CD8-positive, alpha-beta memory T cell (primary cell): ENCODE results near the gene TMIE. TPM values are rescaled to one million over a fixed set of nuclear protein-coding genes. Genes with fewer than 3 reads are reported as not detected.

ENCODE experiments used
- CTCF ChIA-PET: fragments of 350-600 bp; sonication (Branson Sonifier 250); formaldehyde crosslinking; loops from one replicate; lab custom pipeline; 2021; ENCODE audit warnings: antibody characterized with exemption; lab: Charles Lee
- POLR2A ChIA-PET: fragments of 350-600 bp; sonication (Branson Sonifier 250); formaldehyde crosslinking; loops from one replicate; lab custom pipeline; 2021; ENCODE audit warnings: antibody characterized with exemption; lab: Charles Lee
- DNase-seq, 5 donors: peaks; one replicate each; pipeline versions ENCODE4 v3.0.0 to v3.0.0-alpha.2; 2020 to 2022; ENCODE audit warnings: mixed read lengths in 1 of 5
- H3K27ac ChIP-seq: one replicate; pipeline ENCODE4 v1.7.0; 2013; ENCODE audit warnings: low read depth, mild to moderate bottlenecking, low read length, moderate library complexity
- H3K27me3 ChIP-seq: 2 replicates; pipeline ENCODE4 v1.7.0; 2013; ENCODE audit warnings: low read length, mild to moderate bottlenecking; ENCODE audit not compliant: insufficient read depth, poor library complexity, severe bottlenecking
- H3K36me3 ChIP-seq: 2 replicates; pipeline ENCODE4 v1.7.0; 2013; ENCODE audit warnings: mild to moderate bottlenecking, low read length, moderate library complexity; ENCODE audit not compliant: insufficient read depth
- H3K4me1 ChIP-seq: 2 replicates; pipeline ENCODE4 v1.7.0; 2013; ENCODE audit warnings: mild to moderate bottlenecking, low read length, moderate library complexity; ENCODE audit not compliant: insufficient read depth
- H3K4me3 ChIP-seq: 2 replicates; pipeline ENCODE4 v1.7.0; 2013; ENCODE audit warnings: mild to moderate bottlenecking, low read length
- H3K9me3 ChIP-seq: 2 replicates; pipeline ENCODE4 v1.7.0; 2013; ENCODE audit warnings: mild to moderate bottlenecking, low read length
- H3K27ac Mint-ChIP-seq, 8 donors: one replicate each; pipeline ENCODE4 v1.8.0; 2020 to 2021; ENCODE audit warnings: mixed read lengths in 8 of 8, mild to moderate bottlenecking in 6 of 8, inconsistent platforms in 3 of 8, moderate library complexity in 3 of 8
- H3K27me3 Mint-ChIP-seq, 2 donors: one replicate each; pipeline ENCODE4 v1.8.0; 2020 to 2021; ENCODE audit warnings: mixed read lengths in 2 of 2, mild to moderate bottlenecking in 1 of 2, moderate library complexity in 1 of 2
- H3K36me3 Mint-ChIP-seq, 3 donors: one replicate each; pipeline ENCODE4 v1.8.0; 2020 to 2021; ENCODE audit warnings: mixed read lengths in 3 of 3, inconsistent platforms in 1 of 3, mild to moderate bottlenecking in 1 of 3
- H3K4me1 Mint-ChIP-seq, 3 donors: one replicate each; pipeline ENCODE4 v1.8.0; 2020 to 2021; ENCODE audit warnings: mixed read lengths in 3 of 3, inconsistent platforms in 1 of 3, mild to moderate bottlenecking in 1 of 3
- H3K4me3 Mint-ChIP-seq, 7 donors: one replicate each; pipeline ENCODE4 v1.8.0; 2020 to 2021; ENCODE audit warnings: mixed read lengths in 7 of 7, mild to moderate bottlenecking in 6 of 7, moderate library complexity in 4 of 7, inconsistent platforms in 2 of 7
- H3K9me3 Mint-ChIP-seq, 5 donors: one replicate each; pipeline ENCODE4 v1.8.0; 2020 to 2022; ENCODE audit warnings: mixed read lengths in 5 of 5, mild to moderate bottlenecking in 3 of 5, moderate library complexity in 2 of 5, inconsistent platforms in 1 of 5
- polyA plus RNA-seq: library from polyadenylated mRNA; unstranded; fragments of 300-500 nt; fragmentation: Illumina TruSeq; gene quantifications from one replicate; pipeline ENCODE4 v1.2.3, GENCODE V29; 2021
- total RNA-seq, 2 experiments: library from RNA; stranded (reverse); gene quantifications; one replicate each; pipeline ENCODE4 v1.2.3, GENCODE V29; 2021

Gene TMIE
- total and polyA plus RNA-seq, 3 experiments from 2014 or later, result 0.16 to 0.67 TPM; not detected in 1

- ChIA-PET POLR2A (no interaction called here), CTCF (no interaction called here)
- peak overlapping the region in 2 of 8 donors; percentile 9 to 50 for H3K27ac Mint-ChIP-seq
These were observed 16.3 kb upstream of the TMIE start for GRCh38 chr3:46684891-46685290.

GRCh38 chr3:46685446-46685845 is 15.7 kb upstream of the TMIE start:
- no peak overlapping the region for H3K4me3 ChIP-seq
- no peaks in the 10 kb centered on the region for H3K27me3 ChIP-seq
- no peak overlapping the region for H3K27ac Mint-ChIP-seq
- peaks cover 5% of the 10 kb centered on the region for H3K4me1 ChIP-seq
- peaks cover 0 to 2% of the 10 kb centered on the region in 2 donors for H3K27me3 Mint-ChIP-seq
- peak overlapping the region in 1 of 7 donors; percentile 15 for H3K4me3 Mint-ChIP-seq
- no peaks in the 10 kb centered on the region for H3K36me3 ChIP-seq
- peaks cover under 1 to 4% (median 4%) of the 10 kb centered on the region in 3 donors for H3K4me1 Mint-ChIP-seq
- CTCF ChIA-PET, result no interaction called here
- H3K36me3 Mint-ChIP-seq, result peaks cover 0 to 1% (median 0%) of the 10 kb centered on the region in 3 donors
- no peak for DNase-seq
- no peak overlapping the region for H3K27ac ChIP-seq
- no peaks in the 10 kb centered on the region for H3K9me3 ChIP-seq
- POLR2A ChIA-PET, result no interaction called here
- no peaks in the 10 kb centered on the region for H3K9me3 Mint-ChIP-seq

More at GRCh38 chr3:46684891-46685290, 16.3 kb upstream of the TMIE start:
- no peak for DNase-seq
- Histone ChIP-seq H3K27ac (no peak overlapping the region), H3K4me3 (no peak overlapping the region), H3K4me1 (no peaks in the 10 kb centered on the region), H3K36me3 (no peaks in the 10 kb centered on the region), H3K9me3 (no peaks in the 10 kb centered on the region), H3K27me3 (no peaks in the 10 kb centered on the region)
- Mint-ChIP-seq H3K4me1 (peaks cover 0 to 1% (median 1%) of the 10 kb centered on the region in 3 donors), H3K36me3 (peaks cover 0 to 1% (median 0%) of the 10 kb centered on the region in 3 donors), H3K27me3 (peaks cover 0 to 2% of the 10 kb centered on the region in 2 donors), H3K9me3 (no peaks in the 10 kb centered on the region), H3K4me3 (no peak overlapping the region)

GRCh38 chr3:46690798-46691197 is 10.4 kb upstream of the TMIE start:
- H3K9me3 Mint-ChIP-seq, result no peaks in the 10 kb centered on the region
- no peak overlapping the region for H3K27ac Mint-ChIP-seq
- peaks cover 0 to 4% of the 10 kb centered on the region in 2 donors for H3K27me3 Mint-ChIP-seq
- peak overlapping the region in 1 of 7 donors; percentile 39 for H3K4me3 Mint-ChIP-seq
- no peaks in the 10 kb centered on the region for H3K36me3 ChIP-seq
- no peaks in the 10 kb centered on the region for H3K27me3 ChIP-seq
- H3K36me3 Mint-ChIP-seq, result no peaks in the 10 kb centered on the region
- no peak for DNase-seq
- no peak overlapping the region for H3K27ac ChIP-seq
- H3K9me3 ChIP-seq, result no peaks in the 10 kb centered on the region
- ChIA-PET CTCF (no interaction called here), POLR2A (no interaction called here)
- H3K4me1 Mint-ChIP-seq, result peaks cover 23 to 53% (median 34%) of the 10 kb centered on the region in 3 donors
- H3K4me3 ChIP-seq, result no peak overlapping the region
- H3K4me1 ChIP-seq, result peaks cover 50% of the 10 kb centered on the region

GRCh38 chr3:46692566-46692990 is 8.6 kb upstream of the TMIE start:
- Mint-ChIP-seq H3K27me3 (peaks cover 0 to 4% of the 10 kb centered on the region in 2 donors), H3K36me3 (no peaks in the 10 kb centered on the region), H3K9me3 (no peaks in the 10 kb centered on the region), H3K4me1 (peaks cover 29 to 61% (median 38%) of the 10 kb centered on the region in 3 donors), H3K27ac (peak overlapping the region in 5 of 8 donors; percentile 46 to 91 (median 68)), H3K4me3 (peak overlapping the region; percentile 47 to 91 (median 85))
- Histone ChIP-seq H3K4me3 (peak overlapping the region; percentile 81), H3K27me3 (no peaks in the 10 kb centered on the region), H3K9me3 (no peaks in the 10 kb centered on the region), H3K27ac (no peak overlapping the region), H3K4me1 (peaks cover 57% of the 10 kb centered on the region), H3K36me3 (no peaks in the 10 kb centered on the region)
- DNase-seq, result no peak
- ChIA-PET POLR2A (interaction anchor here (0.6 kb wide), 1 partner anchor 632 kb away, joined by 3 read pairs; no protein-coding TSS in a partner anchor), CTCF (no interaction called here)

- H3K4me3 Mint-ChIP-seq, result peak within 1 kb of the TSS; percentile 47 to 91 (median 85)
- POLR2A ChIA-PET, result interaction anchor here (0.5 to 0.9 kb wide), 2 partner anchors 326 to 665 kb away, joined by 3 read pairs; no protein-coding TSS in a partner anchor
These were observed 7.9 kb upstream of the TMIE start, which contains the start of gene ALS2CL for GRCh38 chr3:46693038-46693891. Gene ALS2CL, minus strand, starts transcription at chr3:46693679. Its CDS starts 4,239 bp downstream, at chr3:46689440.

GRCh38 chr3:46693892-46694226 is 7.3 kb upstream of the TMIE start:
- Mint-ChIP-seq H3K36me3 (no peaks in the 10 kb centered on the region), H3K4me3 (peak overlapping the region in 5 of 7 donors; percentile 35 to 85 (median 80)), H3K27me3 (peaks cover 0 to 2% of the 10 kb centered on the region in 2 donors), H3K9me3 (no peaks in the 10 kb centered on the region), H3K27ac (no peak overlapping the region), H3K4me1 (peaks cover 29 to 61% (median 38%) of the 10 kb centered on the region in 3 donors)
- peaks cover 57% of the 10 kb centered on the region for H3K4me1 ChIP-seq
- DNase-seq, result peak in 1 of 5 donors; percentile 39
- no peaks in the 10 kb centered on the region for H3K9me3 ChIP-seq
- POLR2A ChIA-PET, result interaction anchor here (0.9 kb wide), 1 partner anchor 327 kb away, joined by 3 read pairs; no protein-coding TSS in a partner anchor
- H3K4me3 ChIP-seq, result peak overlapping the region; percentile 25
- H3K36me3 ChIP-seq, result no peaks in the 10 kb centered on the region
- no peak overlapping the region for H3K27ac ChIP-seq
- H3K27me3 ChIP-seq, result no peaks in the 10 kb centered on the region
- CTCF ChIA-PET, result no interaction called here

More at GRCh38 chr3:46693038-46693891, 7.9 kb upstream of the TMIE start, which contains the start of gene ALS2CL:
- peak within 1 kb of the TSS; percentile 81 for H3K4me3 ChIP-seq
- H3K36me3 ChIP-seq, result no peaks in the 10 kb centered on the region
- no peaks in the 10 kb centered on the region for H3K9me3 ChIP-seq
- CTCF ChIA-PET, result no interaction called here
- Mint-ChIP-seq H3K27me3 (peaks cover 0 to 4% of the 10 kb centered on the region in 2 donors), H3K36me3 (no peaks in the 10 kb centered on the region), H3K27ac (peak within 1 kb of the TSS in 6 of 8 donors; percentile 50 to 91 (median 70)), H3K9me3 (no peaks in the 10 kb centered on the region), H3K4me1 (peaks cover 29 to 61% (median 38%) of the 10 kb centered on the region in 3 donors)
- no peak within 1 kb of the TSS for H3K27ac ChIP-seq
- H3K27me3 ChIP-seq, result no peaks in the 10 kb centered on the region
- H3K4me1 ChIP-seq, result peaks cover 57% of the 10 kb centered on the region
- peak; percentile 65 to 82 (median 72) for DNase-seq

GRCh38 chr3:46694520-46694919 is 6.7 kb upstream of the TMIE start:
- peaks cover 0 to 2% of the 10 kb centered on the region in 2 donors for H3K27me3 Mint-ChIP-seq
- no peak for DNase-seq
- no peaks in the 10 kb centered on the region for H3K27me3 ChIP-seq
- POLR2A ChIA-PET, result no interaction called here
- peak overlapping the region in 3 of 7 donors; percentile 63 to 73 (median 71) for H3K4me3 Mint-ChIP-seq
- H3K4me3 ChIP-seq, result no peak overlapping the region
- H3K36me3 ChIP-seq, result no peaks in the 10 kb centered on the region
- H3K4me1 Mint-ChIP-seq, result peaks cover 29 to 61% (median 38%) of the 10 kb centered on the region in 3 donors
- H3K27ac ChIP-seq, result no peak overlapping the region
- H3K9me3 Mint-ChIP-seq, result no peaks in the 10 kb centered on the region
- H3K27ac Mint-ChIP-seq, result peak overlapping the region in 4 of 8 donors; percentile 23 to 81 (median 62)
- H3K9me3 ChIP-seq, result no peaks in the 10 kb centered on the region
- CTCF ChIA-PET, result no interaction called here
- H3K36me3 Mint-ChIP-seq, result no peaks in the 10 kb centered on the region
- H3K4me1 ChIP-seq, result peaks cover 57% of the 10 kb centered on the region
